A549 treated with GW870086 at 1 μM for 4 hours (cell line): Measurements from ENCODE around the gene EARS2. TPM values are rescaled to one million over a fixed set of nuclear protein-coding genes. Genes with fewer than 3 reads are reported as not detected.

ENCODE experiments used
- total RNA-seq: library from RNA; stranded (reverse); fragments of 200-300 nt; extraction: Qiagen RNA extraction; gene quantifications from 5 replicates; pipeline ENCODE4 v1.2.3, GENCODE V29; 2022; ENCODE audit warnings: low read depth

The EARS2 gene
- 23.7 to 34.6 TPM (median 30.4 TPM) in 5 replicates for total RNA-seq

DNA sequence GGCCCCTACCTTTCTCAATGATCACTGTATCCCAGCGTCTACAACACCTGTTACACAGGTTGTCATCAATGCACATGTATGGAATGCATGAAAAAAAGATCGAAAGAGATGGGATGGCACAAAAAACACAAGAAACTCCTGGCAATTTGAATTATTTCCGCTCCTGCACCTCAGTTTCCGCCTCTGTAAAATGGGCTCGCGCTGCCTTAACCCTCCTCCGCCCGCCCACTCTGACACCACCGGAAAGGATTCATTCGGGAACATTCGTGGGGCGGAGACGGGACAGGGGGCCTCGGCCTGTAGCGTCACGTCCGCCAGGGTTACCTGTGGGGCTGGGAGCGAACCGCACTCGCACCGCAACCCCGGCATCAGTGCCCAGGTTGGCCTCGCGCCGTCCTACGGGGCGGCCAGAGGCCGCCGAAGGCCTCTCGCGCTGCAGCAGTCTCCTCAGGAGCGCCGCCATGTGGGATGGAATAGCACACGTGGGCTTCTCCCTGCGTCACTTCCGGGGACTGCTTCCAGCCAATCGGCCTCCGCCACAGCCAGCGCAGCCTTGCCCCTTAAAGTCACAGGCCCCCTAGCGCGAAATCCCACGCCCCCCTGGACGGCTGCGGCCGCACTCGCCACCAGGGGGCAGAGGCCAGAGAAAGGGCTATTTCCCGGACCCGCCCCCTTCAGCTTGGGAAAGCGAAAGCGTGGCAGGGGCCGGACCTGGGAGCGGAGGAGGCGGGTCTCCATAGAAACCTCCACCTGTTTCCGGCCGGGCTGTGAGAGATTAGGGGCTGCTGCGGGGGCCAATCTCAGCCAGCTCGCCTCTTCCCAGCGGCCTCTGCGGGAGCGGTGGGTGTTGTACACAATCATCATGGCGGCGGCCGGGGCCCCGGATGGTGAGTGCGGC, at the start of gene EARS2, which contains the start of gene UBFD1:
Gene EARS2, minus strand, starts transcription at position 470 of the 898 bp plus-strand sequence. Its CDS starts 7 bp downstream, at position 463.
Gene UBFD1, plus strand, starts transcription at position 847 of the 898 bp plus-strand sequence. Its CDS starts 16 bp downstream, at position 863.

DNA sequence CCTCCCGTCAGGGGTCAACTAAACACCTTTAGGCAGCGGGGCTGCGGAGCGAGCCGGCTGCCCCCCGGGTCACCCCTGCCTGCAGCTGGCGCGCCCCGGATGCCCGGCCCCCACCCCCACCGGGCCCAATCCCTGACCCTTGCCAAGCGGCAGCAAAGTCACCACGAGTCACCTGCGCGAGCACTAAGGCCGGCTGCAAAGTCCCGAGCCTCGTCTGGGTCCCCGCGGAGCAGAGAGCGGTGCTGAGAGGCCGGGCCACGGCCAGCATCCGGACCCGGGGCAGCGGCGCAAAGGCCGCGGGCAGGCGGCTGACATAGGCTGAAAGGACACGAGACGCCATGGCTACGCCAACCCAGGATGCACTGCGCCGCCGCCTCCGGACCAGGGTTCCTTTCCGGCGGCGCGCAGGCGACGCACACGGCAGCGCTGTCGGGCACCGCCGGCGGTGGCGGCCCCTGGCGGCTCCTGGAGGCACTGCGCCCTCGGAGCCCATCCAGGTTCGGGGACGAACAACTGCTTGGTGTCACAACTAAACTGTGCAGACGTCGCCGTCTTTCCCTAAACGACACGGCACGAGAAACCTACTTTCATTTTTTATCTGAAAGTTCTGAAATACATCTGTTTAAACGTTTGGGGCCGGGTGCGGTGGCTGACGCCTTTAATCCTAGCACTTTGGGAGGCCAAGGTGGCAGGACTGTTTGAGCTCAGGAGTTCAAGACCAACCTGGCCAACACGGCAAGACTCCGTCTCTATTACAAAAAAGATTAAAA, 39.0 kb upstream of the EARS2 start, which contains the start of gene NDUFAB1:
Gene NDUFAB1, minus strand, starts transcription at position 366 of the 770 bp plus-strand sequence. Its CDS starts 26 bp downstream, at position 340.

DNA sequence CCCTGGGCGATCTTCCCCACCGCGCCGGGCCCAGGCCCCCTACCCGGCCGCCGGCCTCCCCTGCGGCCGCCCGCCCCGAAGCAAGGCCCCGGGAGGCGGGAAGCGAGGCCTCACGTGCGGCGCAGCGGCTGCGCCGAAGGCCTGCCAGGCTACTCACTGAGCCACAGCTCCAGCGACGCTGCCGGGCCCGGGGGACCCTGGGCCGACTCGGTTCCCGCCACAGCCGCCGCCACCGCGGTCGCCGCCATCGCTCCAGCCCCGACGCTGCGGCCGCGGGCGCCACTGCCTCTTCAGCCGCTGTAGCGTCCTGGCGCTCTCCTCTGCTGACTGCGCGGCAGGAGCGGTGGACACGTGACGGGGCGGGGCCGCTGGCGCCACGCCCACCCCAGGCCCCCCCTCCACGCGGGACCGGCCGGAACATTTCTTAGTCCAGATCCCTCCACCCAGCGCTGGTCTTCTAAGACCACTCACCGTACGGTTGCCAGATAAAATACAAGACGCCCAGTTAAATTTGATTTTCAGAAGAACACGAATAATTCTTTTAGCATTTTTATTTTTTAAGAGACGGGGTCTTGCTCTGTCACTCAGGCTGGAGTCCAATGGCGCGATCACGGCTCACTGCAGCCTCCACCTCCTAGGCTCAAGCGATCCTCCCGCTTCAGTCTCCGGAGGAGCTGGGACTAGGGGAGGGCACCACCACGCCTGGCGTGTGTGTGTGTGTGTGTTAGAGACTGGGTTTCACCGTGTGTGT, 46.8 kb downstream of the EARS2 start, which contains the start of gene GGA2:
Gene GGA2, minus strand, starts transcription at position 331 of the 751 bp plus-strand sequence. Its CDS starts 83 bp downstream, at position 248.

Other genes starting within 250 kb of the EARS2 start
- gene COG7, start 104.2 kb downstream of the EARS2 start, total RNA-seq, result 14.8 to 18.1 TPM (median 17.8 TPM) in 5 replicates
- gene GGA2, start 46.9 kb downstream of the EARS2 start, total RNA-seq, result 23.9 to 32.0 TPM (median 27.2 TPM) in 5 replicates
- gene UBFD1, start 377 bp upstream of the EARS2 start, total RNA-seq, result 42.7 to 54.1 TPM (median 47.8 TPM) in 5 replicates
- gene NDUFAB1, start 39.0 kb upstream of the EARS2 start, total RNA-seq, result 187 to 197 TPM (median 193 TPM) in 5 replicates
- gene PALB2, start 84.0 kb upstream of the EARS2 start, total RNA-seq, result 9.4 to 12.4 TPM (median 10.5 TPM) in 5 replicates
- 67.9 to 75.7 TPM (median 74.1 TPM) in 5 replicates for gene DCTN5, start 84.1 kb upstream of the EARS2 start, total RNA-seq
- gene PLK1, start 121.5 kb upstream of the EARS2 start, total RNA-seq, result 139 to 174 TPM (median 163 TPM) in 5 replicates
- gene ERN2, start 155.9 kb upstream of the EARS2 start, total RNA-seq, result not detected in 5 replicates
- not detected in 5 replicates for gene CHP2, start 197.7 kb upstream of the EARS2 start, total RNA-seq